ENCODE data around the gene ATP8B4. TPM values are rescaled to one million over a fixed set of nuclear protein-coding genes. Genes with fewer than 3 reads are reported as not detected.

Gene ATP8B4
- total and polyA plus RNA-seq, 2 experiments from 2014 or later, result 0.89 to 1.5 TPM

DNA sequence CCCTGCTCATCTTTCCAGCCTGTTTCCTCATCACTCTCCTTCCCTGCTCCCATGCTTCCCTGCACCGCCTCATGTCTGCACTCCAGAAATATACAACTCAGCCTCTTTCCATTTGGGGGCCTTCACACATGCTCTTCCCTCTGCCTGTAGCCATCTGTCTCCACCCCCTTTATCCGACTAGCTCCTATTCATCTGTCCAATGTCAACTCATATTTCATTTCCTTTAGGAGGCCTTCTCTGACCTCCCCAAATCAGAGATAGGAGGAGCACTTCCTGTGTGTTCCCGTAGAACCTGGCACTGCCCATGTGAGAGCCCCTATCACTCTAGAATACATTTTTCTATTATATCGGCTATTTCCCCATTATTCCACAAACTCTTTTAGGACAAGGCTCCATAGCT lies 10.6 kb downstream of the ATP8B4 start:
- no peaks in the 10 kb centered on the region for H3K9me2 ChIP-seq (ENCODE audit: insufficient read depth)
- 90 to 97% methylated on average over 4 of the region's 4 CpGs for WGBS, 2 experiments (ENCODE audit: low coverage in 1 of 2, low lambda C conversion rate in 2 of 2, missing lambda C conversion rate in 2 of 2)
- no peaks in the 10 kb centered on the region for H3K36me3 ChIP-seq (ENCODE audit: low read depth)
- H3F3A ChIP-seq (ENCODE audit: insufficient read depth), result no peaks in the 10 kb centered on the region
- in situ Hi-C loops (cut with MboI), result no loop called here
- H3K9ac ChIP-seq, result no peak overlapping the region
- no peak for TF ChIP-seq EZH2phosphoT487 (IDR thresholded peaks at IDR 0.05; ENCODE audit: insufficient read depth, low read depth)
- no peak for TF ChIP-seq EZH2 (IDR thresholded peaks at IDR 0.05; ENCODE audit: insufficient read depth, poor library complexity, severe bottlenecking)
- no peak for DNase-seq
- no peak overlapping the region for H3K4me2 ChIP-seq (ENCODE audit: unreplicated experiment)
- no peaks in the 10 kb centered on the region for H3K4me1 ChIP-seq (ENCODE audit: insufficient read depth)
- H3K9me3 ChIP-seq (ENCODE audit: low read depth), result no peaks in the 10 kb centered on the region
- no peaks in the 10 kb centered on the region for H3K79me2 ChIP-seq (ENCODE audit: insufficient read depth)
- H3K4me3 ChIP-seq, result no peak overlapping the region
- H4K20me1 ChIP-seq (ENCODE audit: insufficient read depth), result no peaks in the 10 kb centered on the region
- no peak overlapping the region; the same call in 1 of the 2 replicates for H2AFZ ChIP-seq
- no peaks in the 10 kb centered on the region for H3K27me3 ChIP-seq (replicated peaks; ENCODE audit: insufficient read depth)
- no peak overlapping the region for H3K27ac ChIP-seq

DNA sequence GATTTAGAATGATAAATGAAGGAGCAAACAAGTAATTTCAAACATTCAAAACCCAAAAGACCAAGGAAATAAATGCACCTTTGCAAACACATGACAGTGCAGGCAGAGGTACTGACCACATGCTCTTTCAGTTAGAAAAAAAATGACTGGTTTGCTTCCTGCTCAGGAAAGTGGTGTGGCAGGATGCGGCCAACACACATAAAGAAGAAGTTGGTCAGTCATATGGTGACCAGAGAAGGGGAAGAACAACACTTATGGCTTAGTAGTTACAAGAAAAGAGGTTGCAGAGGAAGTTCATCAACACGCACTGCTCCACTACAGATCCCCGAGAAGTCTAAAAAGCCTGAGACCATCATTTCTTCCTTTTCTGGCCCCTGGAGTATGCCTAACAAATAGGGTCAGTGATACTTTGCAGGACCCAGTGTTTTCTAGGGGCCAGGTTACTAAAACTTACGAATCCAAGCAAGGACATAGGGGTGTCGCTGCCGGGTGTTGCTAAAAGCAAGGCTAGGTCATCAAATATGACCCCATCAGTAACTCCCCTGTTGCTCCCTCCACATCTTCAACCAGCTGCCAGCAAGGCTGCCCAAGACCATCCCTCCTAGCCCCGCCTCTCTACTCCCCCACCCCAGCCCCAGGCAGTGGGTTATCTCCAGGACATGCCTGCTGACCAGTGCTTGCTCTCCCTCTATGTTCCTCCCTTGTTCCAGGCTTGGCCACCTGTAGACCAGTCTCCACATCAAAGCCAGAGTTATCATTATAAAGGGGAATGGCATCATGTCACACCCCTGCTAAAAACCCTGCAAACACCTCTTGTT lies 11.2 kb downstream of the ATP8B4 start:
- H3K4me1 ChIP-seq (ENCODE audit: insufficient read depth), result no peaks in the 10 kb centered on the region
- TF ChIP-seq EZH2 (IDR thresholded peaks at IDR 0.05; ENCODE audit: insufficient read depth, poor library complexity, severe bottlenecking) (no peak), EZH2phosphoT487 (IDR thresholded peaks at IDR 0.05; ENCODE audit: insufficient read depth, low read depth) (no peak)
- no peaks in the 10 kb centered on the region for H3K9me2 ChIP-seq (ENCODE audit: insufficient read depth)
- H3K9ac ChIP-seq, result no peak overlapping the region
- 90 to 95% methylated on average over 7 of the region's 7 CpGs for WGBS, 2 experiments (ENCODE audit: low coverage in 1 of 2, low lambda C conversion rate in 2 of 2, missing lambda C conversion rate in 2 of 2)
- DNase-seq, result no peak
- no peaks in the 10 kb centered on the region for H3K79me2 ChIP-seq (ENCODE audit: insufficient read depth)
- in situ Hi-C loops (cut with MboI), result no loop called here
- no peak overlapping the region for H3K4me3 ChIP-seq
- no peak overlapping the region for H3K4me2 ChIP-seq (ENCODE audit: unreplicated experiment)
- no peaks in the 10 kb centered on the region for H3F3A ChIP-seq (ENCODE audit: insufficient read depth)
- no peaks in the 10 kb centered on the region for H3K36me3 ChIP-seq (ENCODE audit: low read depth)
- no peaks in the 10 kb centered on the region for H4K20me1 ChIP-seq (ENCODE audit: insufficient read depth)
- no peaks in the 10 kb centered on the region for H3K9me3 ChIP-seq (ENCODE audit: low read depth)
- no peaks in the 10 kb centered on the region for H3K27me3 ChIP-seq (replicated peaks; ENCODE audit: insufficient read depth)
- H3K27ac ChIP-seq, result no peak overlapping the region
- H2AFZ ChIP-seq, result no peak overlapping the region

DNA sequence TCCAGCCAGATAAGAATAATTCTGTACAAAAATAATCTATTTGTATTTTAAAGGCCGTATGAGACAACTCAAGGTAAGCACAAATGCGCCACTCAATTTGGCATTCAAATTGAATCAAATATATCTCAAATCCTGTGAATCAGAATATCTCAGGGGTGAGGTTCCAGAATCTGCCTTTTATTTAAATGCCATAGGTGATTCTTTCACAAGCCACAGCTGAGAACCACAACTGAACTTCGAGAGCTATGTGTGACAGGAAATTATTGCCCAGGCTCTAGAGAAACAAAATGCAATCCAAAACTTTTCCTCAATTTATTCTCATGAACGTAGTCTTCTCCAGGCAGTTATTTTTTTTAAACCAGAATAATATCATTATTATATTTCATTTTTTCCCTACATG lies 11.9 kb downstream of the ATP8B4 start:
- Histone ChIP-seq H3F3A (ENCODE audit: insufficient read depth) (no peaks in the 10 kb centered on the region), H3K36me3 (ENCODE audit: low read depth) (no peaks in the 10 kb centered on the region), H3K4me2 (ENCODE audit: unreplicated experiment) (no peak overlapping the region), H3K9ac (no peak overlapping the region), H3K27ac (no peak overlapping the region), H2AFZ (no peak overlapping the region), H3K9me2 (ENCODE audit: insufficient read depth) (0 out of 2 replicates have a peak, but pooled peaks cover 2% of the 10 kb centered on the region), H3K79me2 (ENCODE audit: insufficient read depth) (no peaks in the 10 kb centered on the region), H4K20me1 (ENCODE audit: insufficient read depth) (no peaks in the 10 kb centered on the region), H3K4me1 (ENCODE audit: insufficient read depth) (no peaks in the 10 kb centered on the region), H3K4me3 (no peak overlapping the region), H3K27me3 (replicated peaks; ENCODE audit: insufficient read depth) (no peaks in the 10 kb centered on the region), H3K9me3 (ENCODE audit: low read depth) (no peaks in the 10 kb centered on the region)
- TF ChIP-seq EZH2phosphoT487 (IDR thresholded peaks at IDR 0.05; ENCODE audit: insufficient read depth, low read depth) (no peak), EZH2 (IDR thresholded peaks at IDR 0.05; ENCODE audit: insufficient read depth, poor library complexity, severe bottlenecking) (no peak)
- in situ Hi-C loops (cut with MboI), result no loop called here
- DNase-seq, result no peak
- 93 to 97% methylated on average over 4 of the region's 4 CpGs for WGBS, 2 experiments (ENCODE audit: low coverage in 1 of 2, low lambda C conversion rate in 2 of 2, missing lambda C conversion rate in 2 of 2)

DNA sequence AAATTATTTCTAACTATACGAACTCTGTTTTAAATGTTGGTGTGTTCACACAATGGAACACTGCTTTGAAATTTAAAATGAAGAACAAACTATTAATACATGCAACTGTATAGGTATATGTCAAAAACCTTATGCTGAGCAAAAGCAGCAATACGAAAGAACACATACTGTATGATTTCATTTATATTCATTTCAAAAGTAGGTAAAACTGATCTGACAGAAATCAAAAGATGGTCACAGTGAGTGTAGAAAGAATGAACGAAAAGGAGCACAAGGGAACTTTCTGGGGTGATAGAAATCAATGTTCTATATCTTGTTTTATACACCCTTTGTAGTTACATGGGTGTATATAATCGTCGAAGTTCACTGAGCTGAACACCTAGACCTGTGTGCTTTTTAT lies 12.6 kb downstream of the ATP8B4 start:
- Histone ChIP-seq H3K27me3 (replicated peaks; ENCODE audit: insufficient read depth) (no peaks in the 10 kb centered on the region), H3K9me3 (ENCODE audit: low read depth) (no peaks in the 10 kb centered on the region), H3K4me2 (ENCODE audit: unreplicated experiment) (no peak overlapping the region), H3K9ac (no peak overlapping the region), H3K4me1 (ENCODE audit: insufficient read depth) (no peaks in the 10 kb centered on the region), H2AFZ (no peak overlapping the region), H3K79me2 (ENCODE audit: insufficient read depth) (no peaks in the 10 kb centered on the region), H4K20me1 (ENCODE audit: insufficient read depth) (no peaks in the 10 kb centered on the region), H3K9me2 (ENCODE audit: insufficient read depth) (0 out of 2 replicates have a peak, but pooled peaks cover 5% of the 10 kb centered on the region), H3F3A (ENCODE audit: insufficient read depth) (no peaks in the 10 kb centered on the region), H3K27ac (no peak overlapping the region), H3K36me3 (ENCODE audit: low read depth) (no peaks in the 10 kb centered on the region), H3K4me3 (no peak overlapping the region)
- no peak for DNase-seq
- 92 to 95% methylated on average over 5 of the region's 5 CpGs for WGBS, 2 experiments (ENCODE audit: low coverage in 1 of 2, low lambda C conversion rate in 2 of 2, missing lambda C conversion rate in 2 of 2)
- in situ Hi-C loops (cut with MboI), result no loop called here
- no peak for TF ChIP-seq EZH2 (IDR thresholded peaks at IDR 0.05; ENCODE audit: insufficient read depth, poor library complexity, severe bottlenecking)
- no peak for TF ChIP-seq EZH2phosphoT487 (IDR thresholded peaks at IDR 0.05; ENCODE audit: insufficient read depth, low read depth)

Data from GM23248 (cell line).